ENCODE data around the gene BRD3OS.
"Not testable (repeated sequence)": the region's sequence is repeated elsewhere in the genome, so short reads cannot be mapped to it uniquely, and the experiment has no call there.

The BRD3OS gene

GRCh38 chr9:133981958-133982681 is 43.2 kb upstream of the BRD3OS start:
- Histone ChIP-seq H3K27ac (ENCODE audit: low read depth, low read length) (no peak overlapping the region), H3K36me3 (ENCODE audit: control insufficient read depth, insufficient read depth, low read length) (no peaks in the 10 kb centered on the region), H3K27me3 (ENCODE audit: control insufficient read depth, insufficient read depth, low read length) (no peaks in the 10 kb centered on the region), H3K4me1 (ENCODE audit: control insufficient read depth, insufficient read depth, low read length) (peaks cover 2% of the 10 kb centered on the region), H3K4me3 (ENCODE audit: low read length) (no peak overlapping the region), H3K9ac (ENCODE audit: low read length) (no peak overlapping the region)

- Histone ChIP-seq H3K27me3 (ENCODE audit: control insufficient read depth, insufficient read depth, low read length) (no peaks in the 10 kb centered on the region), H3K36me3 (ENCODE audit: control insufficient read depth, insufficient read depth, low read length) (no peaks in the 10 kb centered on the region), H3K4me1 (ENCODE audit: control insufficient read depth, insufficient read depth, low read length) (peaks cover 2% of the 10 kb centered on the region), H3K27ac (ENCODE audit: low read depth, low read length) (no peak overlapping the region), H3K4me3 (ENCODE audit: low read length) (no peak overlapping the region), H3K9ac (ENCODE audit: low read length) (no peak overlapping the region)
These were observed 42.1 kb upstream of the BRD3OS start for GRCh38 chr9:133982971-133983720.

- Histone ChIP-seq H3K27me3 (ENCODE audit: control insufficient read depth, insufficient read depth, low read length) (no peaks in the 10 kb centered on the region), H3K4me1 (ENCODE audit: control insufficient read depth, insufficient read depth, low read length) (no peaks in the 10 kb centered on the region), H3K4me3 (ENCODE audit: low read length) (no peak overlapping the region), H3K36me3 (ENCODE audit: control insufficient read depth, insufficient read depth, low read length) (no peaks in the 10 kb centered on the region), H3K27ac (ENCODE audit: low read depth, low read length) (no peak overlapping the region), H3K9ac (ENCODE audit: low read length) (no peak overlapping the region)
These were observed 39.2 kb upstream of the BRD3OS start for GRCh38 chr9:133986061-133986460.

DNA sequence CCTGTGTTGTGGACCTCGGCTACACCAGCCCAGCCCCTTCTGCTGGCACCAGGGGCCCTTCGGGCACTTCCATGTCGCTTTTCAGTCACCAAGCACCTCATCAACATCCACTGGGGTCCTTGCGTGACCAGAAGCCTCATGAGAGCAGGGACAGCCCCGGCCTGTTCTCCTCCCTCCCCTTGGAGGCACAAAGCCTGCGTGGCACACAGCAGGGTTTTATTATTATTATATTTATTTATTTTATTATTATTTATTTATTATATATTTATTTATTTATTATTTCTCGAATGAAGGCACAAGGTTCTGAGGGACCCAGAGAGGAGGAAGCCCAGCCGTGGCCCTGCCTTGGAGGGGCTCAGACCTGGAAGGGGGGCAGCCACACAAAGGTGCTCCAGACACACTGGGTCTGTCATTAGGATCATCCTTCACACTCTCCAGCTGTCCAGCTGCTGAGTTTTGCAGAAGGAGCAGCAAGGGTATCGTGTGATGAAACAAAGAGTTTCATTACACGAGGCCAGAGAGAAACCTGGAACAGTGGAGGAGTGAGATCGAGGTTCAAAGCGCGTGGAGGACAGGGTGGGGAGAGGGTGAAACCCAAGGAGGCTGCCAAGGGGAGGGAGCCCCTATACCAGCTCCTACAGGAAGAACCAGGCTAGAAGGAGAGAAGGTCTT is 38.4 kb upstream of the BRD3OS start:
- H3K27me3 ChIP-seq (ENCODE audit: control insufficient read depth, insufficient read depth, low read length), result no peaks in the 10 kb centered on the region
- no peaks in the 10 kb centered on the region for H3K4me1 ChIP-seq (ENCODE audit: control insufficient read depth, insufficient read depth, low read length)
- no peak overlapping the region for H3K9ac ChIP-seq (ENCODE audit: low read length)
- H3K27ac ChIP-seq (ENCODE audit: low read depth, low read length), result no peak overlapping the region
- no peak overlapping the region for H3K4me3 ChIP-seq (ENCODE audit: low read length)
- H3K36me3 ChIP-seq (ENCODE audit: control insufficient read depth, insufficient read depth, low read length), result no peaks in the 10 kb centered on the region

- H3K36me3 ChIP-seq (ENCODE audit: control insufficient read depth, insufficient read depth, low read length), result no peaks in the 10 kb centered on the region
- no peak overlapping the region for H3K27ac ChIP-seq (ENCODE audit: low read depth, low read length)
- no peak overlapping the region for H3K9ac ChIP-seq (ENCODE audit: low read length)
- no peaks in the 10 kb centered on the region for H3K4me1 ChIP-seq (ENCODE audit: control insufficient read depth, insufficient read depth, low read length)
- H3K27me3 ChIP-seq (ENCODE audit: control insufficient read depth, insufficient read depth, low read length), result no peaks in the 10 kb centered on the region
- no peak overlapping the region for H3K4me3 ChIP-seq (ENCODE audit: low read length)
These were observed 37.9 kb upstream of the BRD3OS start for GRCh38 chr9:133987446-133987788.

- Histone ChIP-seq H3K4me3 (ENCODE audit: low read length) (no peak overlapping the region), H3K9ac (ENCODE audit: low read length) (no peak overlapping the region), H3K27me3 (ENCODE audit: control insufficient read depth, insufficient read depth, low read length) (no peaks in the 10 kb centered on the region), H3K27ac (ENCODE audit: low read depth, low read length) (no peak overlapping the region), H3K36me3 (ENCODE audit: control insufficient read depth, insufficient read depth, low read length) (no peaks in the 10 kb centered on the region), H3K4me1 (ENCODE audit: control insufficient read depth, insufficient read depth, low read length) (no peaks in the 10 kb centered on the region)
These were observed 37.2 kb upstream of the BRD3OS start for GRCh38 chr9:133987946-133988665.

DNA sequence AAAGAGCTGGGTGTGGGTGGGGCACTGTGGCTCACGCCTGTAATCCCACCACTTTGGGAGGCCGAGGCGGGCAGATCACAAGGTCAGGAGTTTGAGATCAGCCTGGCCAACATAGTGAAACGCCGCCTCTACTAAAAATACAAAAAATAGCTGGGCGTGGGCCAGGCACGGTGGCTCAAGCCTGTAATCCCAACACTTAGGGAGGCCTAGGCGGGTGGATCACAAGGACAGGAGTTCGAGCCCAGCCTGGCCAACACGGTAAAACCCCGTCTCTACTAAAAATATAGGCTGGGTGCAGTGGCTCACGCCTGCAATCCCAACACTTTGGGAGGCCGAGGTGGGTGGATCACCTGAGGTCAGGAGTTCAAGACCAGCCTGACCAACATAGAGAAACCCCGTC is 36.5 kb upstream of the BRD3OS start:
- H3K4me1 ChIP-seq (ENCODE audit: control insufficient read depth, insufficient read depth, low read length); H3K4me3 ChIP-seq (ENCODE audit: low read length); H3K36me3 ChIP-seq (ENCODE audit: control insufficient read depth, insufficient read depth, low read length); H3K27ac ChIP-seq (ENCODE audit: low read depth, low read length); H3K27me3 ChIP-seq (ENCODE audit: control insufficient read depth, insufficient read depth, low read length); H3K9ac ChIP-seq (ENCODE audit: low read length): not testable (repeated sequence)

DNA sequence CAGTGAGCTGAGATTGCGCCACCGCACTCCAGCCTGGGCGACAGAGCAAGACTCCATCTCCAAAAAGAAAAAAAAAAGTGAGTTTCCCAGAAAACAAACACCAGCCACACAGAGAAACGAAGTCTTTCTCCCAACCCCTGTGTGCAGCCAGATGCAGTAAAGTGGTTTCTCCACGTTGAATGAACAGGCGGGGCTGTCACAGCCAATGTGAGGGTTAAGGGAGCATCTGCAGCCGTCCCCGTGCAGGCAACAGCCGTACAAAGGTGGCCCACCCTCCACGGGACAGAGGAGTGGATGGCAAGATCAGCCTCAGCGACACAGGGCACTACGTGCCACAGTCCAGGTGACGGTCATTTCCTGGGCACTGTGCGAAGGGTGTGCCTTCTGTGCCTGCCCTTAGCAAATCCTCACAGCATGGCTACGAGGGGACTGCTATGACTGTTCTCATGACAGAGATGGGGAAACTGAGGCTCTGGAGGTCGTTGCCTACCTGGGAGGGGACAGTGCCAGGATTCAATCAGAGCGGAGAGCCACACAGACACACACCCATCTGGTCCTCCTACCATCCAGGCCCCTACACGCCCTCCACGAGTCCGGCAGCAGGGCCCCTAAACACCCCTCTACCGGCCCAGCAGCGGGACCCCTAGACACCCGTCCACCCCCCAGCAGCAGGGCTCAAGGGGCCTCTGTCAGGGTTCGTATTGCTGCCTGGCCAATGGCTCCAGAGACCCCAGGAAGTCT is 35.5 kb upstream of the BRD3OS start:
- Histone ChIP-seq H3K36me3 (ENCODE audit: control insufficient read depth, insufficient read depth, low read length) (no peaks in the 10 kb centered on the region), H3K9ac (ENCODE audit: low read length) (no peak overlapping the region), H3K4me1 (ENCODE audit: control insufficient read depth, insufficient read depth, low read length) (peaks cover 6% of the 10 kb centered on the region), H3K27ac (ENCODE audit: low read depth, low read length) (no peak overlapping the region), H3K4me3 (ENCODE audit: low read length) (no peak overlapping the region), H3K27me3 (ENCODE audit: control insufficient read depth, insufficient read depth, low read length) (no peaks in the 10 kb centered on the region)

DNA sequence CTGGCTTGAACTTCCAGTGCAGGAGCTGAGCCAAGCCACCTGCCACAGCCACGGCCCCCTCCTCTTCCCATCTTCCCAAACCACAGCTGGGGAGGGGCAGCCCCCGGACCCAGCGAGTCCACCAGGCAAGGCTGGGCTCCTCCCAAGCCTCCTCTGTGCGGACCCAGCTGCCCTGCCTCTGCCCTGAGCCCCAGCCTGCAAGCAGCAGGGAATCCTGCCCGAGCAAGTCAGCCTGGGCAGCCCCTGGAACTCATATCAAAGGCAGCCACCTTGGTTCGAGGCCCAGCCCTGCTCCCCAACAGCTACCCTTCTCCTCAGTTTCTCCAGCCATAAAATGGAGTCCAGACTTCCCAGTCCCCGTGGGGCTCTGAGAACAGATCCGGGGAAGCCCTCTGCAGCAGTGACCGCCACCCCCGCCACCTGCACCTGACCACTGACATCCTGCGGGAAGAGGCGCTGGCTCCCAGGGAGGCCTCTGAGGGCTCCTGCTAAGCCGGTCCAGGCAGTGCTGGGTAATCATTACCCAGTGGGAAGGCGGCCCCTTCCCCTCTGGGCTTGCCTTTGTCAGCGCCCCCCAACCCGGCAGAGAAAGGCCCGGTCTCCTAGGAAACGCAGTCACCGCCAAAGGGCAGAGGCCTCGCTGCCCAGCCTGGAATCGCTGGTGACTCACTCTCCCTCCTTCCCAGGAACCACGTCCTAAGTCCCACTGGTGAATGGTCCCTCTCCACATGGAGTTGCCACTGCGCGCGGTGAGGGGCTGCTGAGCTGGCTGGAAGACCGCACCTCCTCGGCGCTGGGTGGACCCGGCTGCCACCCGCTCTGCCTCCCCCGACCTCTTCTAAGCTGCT is 34.7 kb upstream of the BRD3OS start:
- no peaks in the 10 kb centered on the region for H3K36me3 ChIP-seq (ENCODE audit: control insufficient read depth, insufficient read depth, low read length)
- peaks cover 6% of the 10 kb centered on the region for H3K4me1 ChIP-seq (ENCODE audit: control insufficient read depth, insufficient read depth, low read length)
- H3K4me3 ChIP-seq (ENCODE audit: low read length), result peak overlapping the region; percentile 64
- no peak overlapping the region for H3K27ac ChIP-seq (ENCODE audit: low read depth, low read length)
- no peaks in the 10 kb centered on the region for H3K27me3 ChIP-seq (ENCODE audit: control insufficient read depth, insufficient read depth, low read length)
- H3K9ac ChIP-seq (ENCODE audit: low read length), result no peak overlapping the region

DNA sequence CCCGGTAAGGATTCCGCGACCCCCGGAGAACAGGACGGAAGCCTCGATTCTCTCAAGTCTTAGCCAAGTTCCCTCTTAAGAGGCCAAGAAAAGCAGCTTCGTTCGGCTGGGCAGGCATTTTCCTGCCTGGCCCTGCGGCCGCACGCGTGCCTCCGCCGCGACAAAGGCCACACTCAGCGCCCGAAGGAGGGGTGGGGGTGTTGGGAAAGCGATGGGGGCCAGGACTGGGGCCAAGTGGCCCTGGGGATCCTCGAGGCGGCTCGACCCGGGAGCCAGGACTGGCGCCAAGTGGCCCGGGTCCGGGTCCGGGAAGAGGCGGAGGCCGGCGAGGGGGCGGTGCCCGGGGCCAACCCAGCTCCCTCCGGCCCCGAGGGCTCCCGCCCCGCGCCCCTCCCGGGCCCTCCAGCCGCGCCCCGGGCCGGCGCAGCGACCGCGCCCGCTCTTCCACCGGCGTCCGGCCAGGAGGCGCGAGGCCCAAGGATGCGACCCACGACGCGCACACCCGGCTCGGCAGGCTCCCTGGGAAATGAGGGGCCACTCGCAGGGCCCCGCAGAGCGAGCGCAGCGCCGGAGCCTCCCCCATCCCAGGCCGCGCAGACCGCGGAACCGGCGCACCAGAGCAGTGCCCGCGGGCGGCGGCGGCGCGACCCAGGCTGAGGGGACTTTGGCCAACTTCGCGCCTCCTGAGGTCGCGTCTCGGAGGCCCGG is 33.9 kb upstream of the BRD3OS start:
- H3K36me3 ChIP-seq (ENCODE audit: control insufficient read depth, insufficient read depth, low read length), result no peaks in the 10 kb centered on the region
- peak overlapping the region; percentile 64 for H3K4me3 ChIP-seq (ENCODE audit: low read length)
- no peak overlapping the region for H3K9ac ChIP-seq (ENCODE audit: low read length)
- H3K27ac ChIP-seq (ENCODE audit: low read depth, low read length), result no peak overlapping the region
- H3K4me1 ChIP-seq (ENCODE audit: control insufficient read depth, insufficient read depth, low read length), result peaks cover 6% of the 10 kb centered on the region
- no peaks in the 10 kb centered on the region for H3K27me3 ChIP-seq (ENCODE audit: control insufficient read depth, insufficient read depth, low read length)

All from rectal smooth muscle tissue (tissue), 1 donor.